Stimulated activated naive CD4-positive, alpha-beta T cell treated with Interleukin-2 at 50 U/mL for 16 hours (primary cell): Measurements from ENCODE around the gene RFC4.

Experiments used
- DNase-seq: peaks from one replicate; lab custom pipeline; 2025; lab: John Stamatoyannopoulos, UW

RFC4 gene

DNA sequence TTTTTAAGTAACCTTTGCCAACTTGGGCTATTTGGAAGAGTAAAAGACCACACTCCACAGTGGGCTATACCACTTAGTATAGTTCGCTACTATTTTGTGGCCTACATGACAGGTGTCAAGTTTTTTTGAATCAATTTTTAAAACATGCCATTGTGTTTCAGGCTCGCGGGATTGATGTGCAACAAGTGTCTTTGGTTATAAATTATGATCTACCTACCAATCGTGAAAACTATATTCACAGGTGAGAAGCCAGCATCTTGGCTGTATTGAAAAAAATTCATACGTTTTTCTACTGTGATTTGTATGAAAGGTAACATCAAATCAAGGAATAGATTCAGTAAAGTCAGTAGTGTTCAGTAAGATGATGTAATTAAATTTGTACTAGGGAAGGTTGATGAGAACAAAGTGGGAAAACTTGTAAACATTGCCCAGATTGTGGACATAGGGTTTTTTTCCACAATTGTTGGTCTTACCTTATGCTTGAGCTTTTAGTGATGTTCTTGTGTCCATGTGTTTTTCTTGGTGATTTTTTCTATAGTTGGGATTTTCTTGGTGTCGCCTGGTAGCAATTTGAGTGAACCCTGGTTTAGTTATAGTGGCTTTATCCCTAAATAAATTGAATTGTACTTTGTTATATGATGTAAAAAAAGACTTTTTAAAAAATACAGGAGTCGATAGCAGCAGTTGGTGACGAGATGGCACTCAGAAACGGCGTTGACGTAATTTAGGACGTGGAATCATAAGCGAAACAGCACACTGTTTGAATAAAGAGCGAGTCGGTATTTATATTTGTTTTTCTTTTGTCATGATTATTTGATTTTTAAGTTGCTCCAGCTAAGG, 18.4 kb downstream of the RFC4 start:
- DNase-seq, result no peak

DNA sequence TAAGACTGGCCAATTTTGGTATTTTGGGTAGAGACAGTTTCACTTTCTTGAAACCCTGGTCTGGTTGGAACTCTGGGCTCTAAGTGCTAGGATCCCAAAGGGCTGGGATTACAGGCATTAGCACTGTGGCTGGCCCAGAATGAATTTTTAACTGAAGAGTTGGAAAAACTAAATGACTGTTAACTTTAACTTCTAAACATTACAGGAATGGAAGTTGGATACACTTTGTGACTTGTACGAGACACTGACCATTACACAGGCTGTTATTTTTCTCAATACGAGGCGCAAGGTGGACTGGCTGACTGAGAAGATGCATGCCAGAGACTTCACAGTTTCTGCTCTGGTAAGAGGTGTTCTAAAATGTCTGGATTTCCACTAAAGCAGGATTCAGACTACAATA, 19.4 kb downstream of the RFC4 start:
- no peak for DNase-seq

DNA sequence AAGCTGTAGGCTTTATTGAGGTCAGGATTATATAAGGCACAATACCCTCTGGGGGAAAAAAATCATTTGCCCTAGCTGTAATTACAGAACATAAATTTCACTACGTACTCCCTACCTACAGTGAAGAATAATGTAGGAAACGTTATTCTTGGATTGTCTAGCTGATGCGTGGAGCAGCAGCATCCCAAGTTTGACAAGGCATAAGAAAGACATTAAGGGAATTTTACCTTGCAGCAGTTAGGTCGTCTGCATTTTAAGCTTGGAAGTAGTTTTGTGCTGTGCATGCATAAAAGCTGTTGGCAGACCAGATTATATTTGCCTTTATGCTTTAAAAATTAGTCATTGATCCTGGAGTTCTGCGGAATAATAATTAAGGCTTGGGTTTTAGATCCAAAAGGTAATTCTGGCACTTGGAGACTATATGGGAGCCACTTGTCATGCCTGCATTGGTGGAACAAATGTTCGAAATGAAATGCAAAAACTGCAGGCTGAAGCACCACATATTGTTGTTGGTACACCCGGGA, 20.7 kb downstream of the RFC4 start:
- DNase-seq, result no peak

DNA sequence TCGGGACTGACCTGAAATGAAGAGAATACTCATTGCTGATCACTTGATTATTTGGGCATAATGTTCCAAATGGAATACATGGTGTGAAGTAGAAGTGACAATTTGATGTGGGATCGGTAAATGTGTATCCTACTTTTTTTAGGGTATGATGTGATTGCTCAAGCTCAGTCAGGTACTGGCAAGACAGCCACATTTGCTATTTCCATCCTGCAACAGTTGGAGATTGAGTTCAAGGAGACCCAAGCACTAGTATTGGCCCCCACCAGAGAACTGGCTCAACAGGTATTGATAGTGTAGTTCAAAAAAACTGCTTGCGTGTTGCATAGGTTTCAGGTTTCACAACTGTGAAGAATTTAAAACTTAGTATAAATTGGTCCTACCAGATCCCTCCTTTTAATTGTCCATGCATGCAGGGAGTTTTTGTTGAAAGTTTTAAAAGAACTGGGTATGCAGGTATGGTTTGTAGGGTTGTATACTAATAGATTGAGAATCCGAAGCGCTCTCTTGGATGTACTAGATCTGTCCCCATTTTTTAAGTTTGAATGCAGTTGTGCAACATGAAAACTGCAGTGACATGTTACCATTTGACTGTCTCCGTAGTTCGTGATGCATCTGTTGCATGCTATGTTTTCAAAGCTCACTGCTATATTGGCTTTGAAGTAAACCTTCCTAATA, 21.3 kb downstream of the RFC4 start:
- DNase-seq, result no peak

DNA sequence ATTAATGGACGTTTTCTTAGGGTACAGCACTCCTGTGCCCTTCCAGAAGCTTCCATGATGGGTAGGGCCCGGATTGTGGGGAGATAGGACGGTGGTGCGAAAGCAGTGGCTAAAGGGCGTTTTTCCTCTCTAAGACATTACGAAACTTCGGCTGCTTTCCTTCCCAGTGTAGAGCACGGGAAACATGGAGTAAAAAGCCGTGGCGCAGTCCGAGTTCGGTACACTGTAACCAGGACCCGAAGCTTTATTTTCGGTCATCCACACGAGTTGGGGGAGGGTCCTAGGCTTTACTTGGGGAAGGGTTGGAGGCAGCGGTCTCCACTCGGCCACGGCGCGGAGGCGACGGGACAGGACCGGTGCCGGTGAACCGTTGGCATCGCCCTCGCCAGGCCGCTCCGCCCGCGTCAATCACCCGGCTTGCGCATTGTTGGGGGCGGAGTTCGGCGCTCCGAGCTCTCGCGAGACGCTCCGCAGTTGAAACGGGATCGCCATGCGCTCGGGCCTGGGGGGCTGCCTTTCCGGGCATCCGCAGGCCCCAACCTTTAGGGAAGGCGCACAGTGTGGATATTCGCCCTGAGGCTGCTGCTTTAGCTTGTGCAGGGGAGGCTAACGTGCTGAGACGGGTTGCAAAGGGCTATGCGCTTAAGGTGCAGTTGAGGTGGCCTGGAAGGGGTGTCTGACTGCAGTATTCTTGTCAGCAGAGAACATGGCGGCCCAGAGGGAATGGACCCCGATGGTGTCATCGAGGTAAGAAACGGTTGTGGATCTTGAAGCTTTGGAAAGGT, 22.4 kb downstream of the RFC4 start:
- peak; percentile 64 for DNase-seq

DNA sequence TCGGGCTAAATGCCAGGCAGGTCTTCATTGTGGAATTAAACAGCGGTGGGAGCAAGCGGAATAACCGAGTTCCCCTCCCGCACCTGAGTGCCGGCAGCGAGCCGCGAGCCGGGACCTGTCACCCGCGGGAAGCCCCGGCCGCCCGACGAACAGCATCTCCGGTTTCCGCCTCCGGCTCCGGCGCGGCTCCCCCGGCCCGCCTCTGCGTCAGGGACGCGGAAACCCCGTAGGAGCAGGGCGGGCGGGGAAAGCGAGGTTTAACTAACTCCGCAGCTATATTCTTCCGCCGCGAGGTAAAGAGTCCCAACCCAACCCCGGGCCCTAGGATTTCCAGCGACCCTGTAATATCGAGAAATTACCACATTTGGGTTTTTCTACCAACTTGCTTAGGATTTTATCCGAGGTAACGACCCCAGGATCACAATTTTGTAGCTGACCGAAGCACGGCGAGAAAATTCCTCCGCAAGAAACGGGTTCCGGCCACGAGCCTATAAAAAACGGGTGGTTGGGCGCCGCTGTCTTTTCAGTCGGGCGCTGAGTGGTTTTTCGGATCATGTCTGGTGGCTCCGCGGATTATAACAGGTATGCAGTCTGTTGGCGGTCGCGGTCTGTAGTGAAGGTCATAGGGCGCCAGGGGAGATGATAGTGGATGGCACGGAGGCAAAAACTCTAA, 23.1 kb downstream of the RFC4 start, which contains the start of gene EIF4A2:
Gene EIF4A2, plus strand, starts transcription at position 520 of the 673 bp plus-strand sequence. Its CDS starts 34 bp downstream, at position 554.
- peak; percentile 89 for DNase-seq

DNA sequence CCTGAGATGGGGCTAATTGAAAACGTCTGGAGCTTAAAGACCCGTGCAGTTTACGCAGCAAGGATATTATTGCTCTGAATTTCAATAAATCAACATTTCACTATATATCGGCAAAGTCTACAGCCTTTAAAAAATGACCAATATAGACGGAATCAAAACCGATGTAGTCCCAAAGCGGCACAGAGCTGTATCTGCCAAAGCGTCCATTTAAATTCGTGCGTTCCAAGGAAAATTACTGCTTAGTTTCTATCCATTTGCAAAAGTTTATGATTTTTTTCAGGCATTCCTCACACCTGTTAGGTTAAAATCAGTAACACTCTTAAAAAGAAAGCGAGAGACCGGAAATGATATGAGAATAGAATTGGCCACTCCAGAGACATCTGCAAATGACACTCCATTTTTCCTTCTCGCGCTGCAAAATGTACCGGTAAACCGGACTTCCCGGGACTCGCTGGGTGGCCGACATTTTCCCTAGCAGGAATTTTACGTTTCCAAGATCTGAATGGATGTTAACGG, 23.7 kb downstream of the RFC4 start:
- DNase-seq, result no peak

DNA sequence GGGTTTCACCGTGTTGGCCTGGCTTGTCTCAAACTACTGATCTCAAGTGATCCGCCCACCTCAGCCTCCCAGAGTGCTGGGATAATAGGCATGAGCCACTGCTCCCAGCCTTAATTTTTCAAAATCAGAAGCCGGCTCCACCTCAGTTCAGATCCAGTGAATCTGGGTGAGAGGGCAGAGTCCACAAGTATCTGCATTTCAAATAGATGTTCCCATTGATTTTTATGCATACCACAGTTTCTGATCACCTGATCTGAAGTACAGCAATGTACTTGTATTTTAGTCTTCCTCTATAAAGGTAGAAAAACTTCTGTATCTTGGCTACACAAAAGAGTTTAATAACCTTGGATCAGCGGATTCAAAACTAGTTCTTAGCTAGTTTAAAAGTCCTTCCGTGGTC, 27.1 kb downstream of the RFC4 start:
- DNase-seq, result no peak

DNA sequence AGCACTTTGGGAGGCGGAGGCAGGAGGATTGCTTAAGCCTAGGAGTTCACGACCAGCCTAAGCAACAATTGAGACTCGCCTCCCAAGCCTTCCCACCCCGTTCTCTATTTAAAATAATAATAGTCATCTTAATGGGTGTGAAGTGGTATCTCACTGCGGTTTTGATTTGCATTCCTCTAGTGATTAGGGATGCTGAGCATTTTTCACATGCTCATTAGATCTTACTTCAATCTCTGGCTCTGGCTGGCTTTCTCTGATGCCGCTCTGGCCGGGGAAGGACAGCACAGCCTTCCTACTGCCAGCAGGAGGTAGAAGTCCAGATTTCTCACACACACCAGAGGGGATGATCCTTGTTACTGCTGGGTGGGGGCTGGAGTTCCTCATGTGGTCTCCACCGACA, 30.3 kb downstream of the RFC4 start:
- no peak for DNase-seq

DNA sequence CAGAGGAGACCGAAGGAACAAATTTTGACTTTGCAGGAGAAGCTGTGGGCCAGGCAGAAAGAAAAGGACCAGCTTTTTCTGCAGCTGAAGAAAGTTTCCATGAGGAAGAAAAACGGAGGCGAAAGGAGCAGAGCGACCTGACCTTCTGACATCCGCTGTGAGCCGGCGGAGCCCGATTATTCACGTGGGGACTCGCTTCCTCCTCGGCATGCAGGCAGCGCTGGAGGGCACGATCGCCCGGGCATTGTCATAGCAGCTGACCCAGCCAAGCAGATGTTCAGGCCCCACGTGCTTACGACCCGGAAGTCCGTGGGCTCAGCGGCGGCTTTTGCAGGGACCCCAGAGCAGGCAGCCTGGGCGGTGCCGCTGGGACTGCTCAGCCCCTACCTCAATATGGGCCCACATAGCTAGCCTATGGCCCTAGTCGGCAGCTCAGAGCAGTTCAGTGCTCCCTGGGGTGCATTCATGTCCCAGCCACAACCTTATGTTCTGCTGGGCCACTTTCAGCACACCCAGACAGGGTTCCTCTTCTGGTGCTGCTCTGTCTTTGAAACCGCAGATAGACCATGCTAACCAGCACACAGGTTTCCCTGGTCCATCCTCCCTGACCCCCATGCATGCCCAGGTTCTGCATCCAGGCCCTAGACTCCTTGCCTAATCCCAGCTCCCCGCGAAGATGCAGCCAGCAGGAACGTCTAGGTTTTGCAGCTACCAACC, 33.4 kb downstream of the RFC4 start:
- peak; percentile 58 for DNase-seq

DNA sequence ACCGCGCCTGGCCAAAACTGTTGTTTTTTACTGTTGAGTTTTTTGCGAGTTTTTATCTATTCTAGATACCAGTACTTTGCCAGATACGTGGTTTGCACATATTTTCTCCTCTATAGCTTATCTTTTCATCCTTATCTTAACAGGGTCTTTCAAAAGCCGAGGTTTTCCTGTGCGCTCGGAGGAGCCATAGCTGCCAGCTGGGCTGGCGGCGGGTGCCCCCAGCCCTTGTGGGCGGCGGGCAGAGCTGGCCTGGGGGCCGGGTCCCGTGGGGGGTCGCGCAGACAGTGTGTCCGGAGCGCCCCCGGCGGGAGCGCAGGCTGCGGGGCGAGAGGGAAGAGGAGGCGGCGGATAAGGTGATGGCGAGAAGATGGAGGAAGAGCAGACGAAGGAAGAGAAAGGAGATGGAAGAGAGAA, 34.0 kb downstream of the RFC4 start:
- DNase-seq, result no peak

DNA sequence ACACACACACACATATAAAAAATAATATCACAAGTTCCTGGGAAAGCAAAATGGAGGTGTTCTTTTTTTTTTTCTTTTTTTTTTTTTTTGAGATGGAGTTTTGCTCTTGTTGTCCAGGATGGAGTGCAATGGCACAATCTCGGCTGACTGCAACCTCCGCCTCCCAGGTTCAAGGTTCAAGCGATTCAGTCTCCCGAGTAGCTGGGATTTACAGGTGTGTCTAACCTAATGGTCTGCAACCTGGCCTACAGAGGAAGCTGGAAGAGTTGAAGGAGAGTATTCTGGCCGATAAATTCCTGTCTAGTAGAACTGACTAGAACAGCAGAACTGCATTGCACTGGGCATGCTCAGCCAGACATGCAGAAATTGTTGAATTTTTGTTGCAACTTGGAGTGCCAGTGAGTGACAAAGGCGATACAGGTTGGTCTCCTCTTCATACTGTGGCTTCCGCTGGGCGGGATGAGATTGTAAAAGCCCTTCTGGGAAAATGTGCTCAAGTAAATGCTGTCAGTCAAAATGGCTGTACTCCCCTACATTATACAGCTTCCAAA, 45.3 kb downstream of the RFC4 start:
- DNase-seq, result no peak

DNA sequence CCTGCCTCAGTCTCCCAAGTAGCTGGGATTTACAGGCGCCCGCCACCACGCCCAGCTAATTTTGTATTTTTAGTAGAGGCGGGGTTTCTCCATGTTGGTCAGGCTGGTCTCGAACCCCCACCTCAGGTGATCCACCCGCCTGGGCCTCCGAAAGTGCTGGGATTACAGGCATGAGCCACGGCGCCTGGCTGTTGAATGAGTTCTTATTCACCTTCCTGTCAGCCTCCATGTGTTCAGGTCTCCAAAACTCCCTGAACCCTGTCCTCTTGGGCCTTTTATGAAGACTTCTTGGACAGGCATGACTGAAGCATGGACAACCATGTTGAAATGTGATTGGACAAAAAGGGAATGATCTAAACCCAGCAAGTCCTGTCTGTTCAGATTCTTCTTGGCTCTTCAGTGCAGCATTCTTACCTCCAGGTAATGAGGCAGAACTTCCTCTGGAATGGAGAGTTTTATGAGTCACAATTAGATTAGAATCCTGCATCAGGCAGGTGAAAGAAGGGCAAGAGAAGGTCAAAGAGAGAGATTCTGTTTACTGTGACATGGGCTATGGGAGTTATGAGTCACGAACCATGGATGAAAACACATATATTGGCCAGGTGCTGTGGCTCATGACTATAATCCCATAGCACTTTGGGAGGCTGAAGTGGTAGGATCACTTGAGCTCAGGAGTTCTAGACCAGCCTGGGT, 46.0 kb downstream of the RFC4 start:
- no peak for DNase-seq

DNA sequence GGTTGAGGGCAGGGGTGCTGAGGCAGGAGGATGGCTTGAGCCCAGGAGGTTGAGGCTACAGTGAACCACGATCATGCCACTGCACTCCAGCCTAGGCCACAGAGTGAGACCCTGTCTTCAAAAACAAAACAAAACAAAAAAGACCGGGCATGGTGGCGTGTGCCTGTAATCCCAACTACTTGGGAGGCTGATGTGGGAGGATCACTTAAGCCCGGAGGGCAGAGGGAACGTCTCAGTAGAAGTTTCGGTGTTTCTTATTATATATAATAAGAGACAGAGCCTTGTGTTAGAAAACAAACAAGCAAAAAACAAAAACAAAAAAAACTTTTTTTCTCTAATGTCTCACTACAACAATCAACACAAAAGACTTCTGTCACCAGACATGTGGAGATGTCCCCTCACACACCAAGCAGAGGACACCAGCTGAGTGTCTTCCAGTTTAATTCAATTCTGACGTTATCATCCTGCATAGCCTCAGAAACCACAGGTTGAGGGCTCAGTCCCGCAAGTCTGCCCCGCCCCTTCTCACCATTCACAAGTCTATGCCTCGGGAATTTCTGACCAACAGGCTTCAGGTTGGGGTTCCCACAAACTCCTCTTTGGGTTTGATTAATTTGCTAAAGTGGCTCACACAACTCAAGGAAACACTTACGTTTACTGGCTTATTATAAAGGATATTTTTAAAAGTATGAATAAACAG, 46.9 kb downstream of the RFC4 start:
- no peak for DNase-seq

DNA sequence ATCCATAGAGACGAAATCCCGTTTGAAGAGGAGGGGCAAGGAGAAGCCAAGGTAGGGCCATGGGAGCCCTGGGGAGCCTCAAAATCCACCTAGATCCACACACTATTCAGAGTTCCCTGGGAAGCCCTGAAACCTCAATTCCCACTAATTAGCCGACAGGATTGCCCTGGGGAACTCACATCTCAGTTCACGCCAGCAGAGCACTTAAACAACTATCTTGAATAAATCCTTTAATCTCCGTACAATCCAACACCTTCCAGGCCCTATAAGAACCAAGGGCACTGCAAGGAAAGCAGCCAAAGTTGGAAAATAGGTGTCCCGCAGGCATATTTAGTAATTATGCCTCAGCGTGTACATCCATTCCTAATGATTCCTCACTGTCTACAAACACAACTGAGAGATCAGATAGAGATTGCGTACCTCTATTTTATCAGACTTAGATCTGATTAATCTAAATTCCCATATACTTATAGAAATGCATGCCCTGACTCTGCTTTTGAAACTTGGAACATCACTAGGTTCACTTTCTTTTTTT, 48.5 kb downstream of the RFC4 start:
- no peak for DNase-seq

DNA sequence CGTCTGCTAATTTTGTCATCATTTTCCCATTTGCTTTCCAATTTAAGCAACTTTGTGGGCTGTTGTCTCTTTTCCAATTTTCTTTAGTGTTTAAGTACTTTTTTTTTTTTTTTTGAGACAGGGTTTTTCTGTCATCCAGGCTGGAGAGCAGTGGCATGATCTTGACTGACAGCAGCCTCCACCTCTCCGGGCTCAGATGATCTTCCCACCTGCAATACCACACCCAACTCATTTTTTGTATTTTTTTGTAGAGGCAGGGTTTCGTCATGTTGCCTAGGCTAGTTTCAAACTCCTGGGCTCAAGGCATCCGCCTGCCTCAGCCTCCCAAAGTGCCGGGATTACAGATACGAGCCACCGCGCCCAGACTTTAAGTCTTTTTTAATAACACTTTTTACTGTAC, 49.1 kb downstream of the RFC4 start:
- DNase-seq, result no peak

DNA sequence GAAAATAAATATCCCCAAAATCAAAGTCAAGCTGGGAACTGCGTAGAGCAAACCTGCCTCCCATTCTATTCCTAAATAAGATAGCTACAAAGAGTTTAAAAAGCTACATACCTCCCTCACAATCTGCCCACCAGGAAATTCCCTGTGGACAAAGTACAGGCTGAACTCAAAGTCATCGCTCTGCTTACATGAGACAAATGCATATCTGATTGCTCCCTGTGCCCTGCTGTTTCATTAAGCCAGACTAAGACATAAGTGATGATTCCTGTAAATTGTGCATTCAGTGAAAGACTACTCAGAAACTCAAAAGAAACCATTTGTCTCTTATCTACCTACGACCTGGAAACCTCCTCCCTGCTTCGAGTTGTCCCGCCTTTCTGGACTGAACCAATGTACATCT, 51.4 kb downstream of the RFC4 start:
- no peak for DNase-seq

DNA sequence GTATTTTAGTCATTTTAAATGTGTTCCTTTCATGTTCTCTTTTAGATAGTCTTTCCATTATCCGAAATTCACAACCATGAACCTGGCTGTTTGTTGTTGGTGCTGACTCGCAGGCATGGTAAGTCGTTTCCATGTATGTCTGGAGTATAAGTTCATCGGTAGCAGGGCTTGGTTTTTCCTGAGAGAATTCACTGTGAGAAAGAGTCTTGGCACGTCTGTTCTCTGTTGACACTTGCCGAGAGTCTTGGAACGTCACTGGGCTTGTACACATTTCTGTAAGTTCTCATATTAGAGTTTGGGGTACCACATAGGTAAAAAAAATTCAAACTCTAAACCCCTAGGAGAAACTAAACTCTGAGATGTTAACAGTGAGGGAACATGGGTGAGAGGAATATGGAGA, 52.3 kb downstream of the RFC4 start:
- DNase-seq, result no peak

DNA sequence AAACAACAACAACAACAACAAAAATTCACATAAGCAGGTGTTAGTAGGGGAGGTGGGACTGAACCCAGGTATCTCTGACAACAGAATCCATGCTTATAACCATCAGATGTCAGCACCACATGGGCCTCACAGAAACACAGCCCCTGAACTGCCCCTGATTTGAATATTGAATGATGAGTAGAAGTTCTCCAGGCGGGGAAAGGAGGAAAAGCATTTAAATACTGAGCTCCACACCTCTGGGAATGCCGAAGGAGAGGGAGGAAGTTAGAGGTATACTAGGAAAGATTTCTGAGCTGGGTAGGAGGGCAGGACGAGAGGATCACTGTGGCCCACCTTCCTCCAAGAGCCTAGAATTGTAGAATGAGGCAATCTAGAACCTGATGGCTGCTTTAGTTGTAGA, 54.8 kb downstream of the RFC4 start:
- no peak for DNase-seq
